ENCODE data around the gene SYP. TPM values are rescaled to one million over a fixed set of nuclear protein-coding genes. Genes with fewer than 3 reads are reported as not detected.

Gene SYP
- total RNA-seq, 1 experiment from 2014 or later: 0.63 TPM

GRCh38 chrX:49230500-49231232 is 30.7 kb upstream of the SYP start:
- H3K4me3 ChIP-seq: no peak overlapping the region
- no peak for DNase-seq
- H3K27me3 ChIP-seq: no peaks in the 10 kb centered on the region

DNA sequence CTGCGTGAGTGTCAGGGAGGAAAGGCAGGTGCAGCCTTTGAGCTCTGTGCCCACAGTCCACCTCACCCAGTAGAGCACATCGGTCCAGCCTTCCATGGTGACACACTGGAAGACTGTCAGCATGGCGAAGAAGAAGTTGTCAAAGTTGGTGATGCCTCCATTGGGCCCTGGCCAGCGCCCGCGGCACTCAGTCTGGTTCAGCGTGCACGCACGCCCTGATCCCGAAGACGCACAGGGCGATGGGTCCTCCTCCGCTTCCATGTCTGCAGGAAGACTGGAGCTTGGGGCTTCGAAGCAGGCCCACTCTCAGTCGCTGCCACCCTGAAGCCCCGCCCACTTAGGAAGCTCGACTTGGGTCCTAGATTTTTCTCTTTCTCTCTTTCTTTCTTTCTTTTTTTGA is 28.2 kb upstream of the SYP start:
- no peak overlapping the region for H3K4me3 ChIP-seq
- no peak for DNase-seq
- H3K27me3 ChIP-seq: no peaks in the 10 kb centered on the region
- H3K36me3 ChIP-seq: no peaks in the 10 kb centered on the region
- no peaks in the 10 kb centered on the region for H3K9me3 ChIP-seq

More at GRCh38 chrX:49230500-49231232, 30.7 kb upstream of the SYP start:
- no peaks in the 10 kb centered on the region for H3K9me3 ChIP-seq
- H3K36me3 ChIP-seq: no peaks in the 10 kb centered on the region

GRCh38 chrX:49227726-49228125 is 27.7 kb upstream of the SYP start:
- no peaks in the 10 kb centered on the region for H3K36me3 ChIP-seq
- no peak for DNase-seq
- H3K27me3 ChIP-seq: no peaks in the 10 kb centered on the region
- H3K4me3 ChIP-seq: no peak overlapping the region
- H3K9me3 ChIP-seq: no peaks in the 10 kb centered on the region

- H3K9me3 ChIP-seq: no peaks in the 10 kb centered on the region
- DNase-seq: no peak
- H3K36me3 ChIP-seq: no peaks in the 10 kb centered on the region
- no peak overlapping the region for H3K4me3 ChIP-seq
- no peaks in the 10 kb centered on the region for H3K27me3 ChIP-seq
Measured at GRCh38 chrX:49226946-49227345, 27.0 kb upstream of the SYP start.

GRCh38 chrX:49225858-49226257 is 25.9 kb upstream of the SYP start:
- no peak for DNase-seq
- H3K9me3 ChIP-seq: no peaks in the 10 kb centered on the region
- no peak overlapping the region for H3K4me3 ChIP-seq

GRCh38 chrX:49221868-49222267 is 21.9 kb upstream of the SYP start:
- no peaks in the 10 kb centered on the region for H3K9me3 ChIP-seq
- H3K27me3 ChIP-seq: no peaks in the 10 kb centered on the region
- H3K36me3 ChIP-seq: no peaks in the 10 kb centered on the region
- no peak overlapping the region for H3K4me3 ChIP-seq
- DNase-seq: no peak

More at GRCh38 chrX:49225858-49226257, 25.9 kb upstream of the SYP start:
- Histone ChIP-seq H3K27me3 (no peaks in the 10 kb centered on the region), H3K36me3 (no peaks in the 10 kb centered on the region)

DNA sequence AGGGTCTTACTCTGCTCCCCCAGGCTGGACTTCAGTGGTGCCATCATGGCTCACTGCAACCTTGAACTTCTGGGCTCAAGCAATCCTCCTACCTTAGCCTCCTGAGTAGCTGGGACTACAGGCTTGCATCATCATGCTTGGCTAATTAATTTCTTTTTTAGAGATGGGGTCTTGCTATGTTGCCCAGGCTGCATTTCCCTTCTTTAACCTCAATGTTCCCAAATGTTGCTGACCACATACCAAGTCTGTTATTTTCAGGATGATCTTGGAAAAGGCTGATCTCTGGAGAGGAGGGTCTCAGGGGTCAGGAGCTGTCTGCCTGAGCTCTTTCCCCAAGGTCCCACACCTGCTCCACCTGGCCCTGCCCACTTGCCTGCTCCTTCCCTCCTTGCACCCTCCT is 20.1 kb upstream of the SYP start:
- Histone ChIP-seq H3K9me3 (no peaks in the 10 kb centered on the region), H3K36me3 (no peaks in the 10 kb centered on the region), H3K27me3 (no peaks in the 10 kb centered on the region), H3K4me3 (no peak overlapping the region)
- no peak for DNase-seq

- no peaks in the 10 kb centered on the region for H3K27me3 ChIP-seq
- no peaks in the 10 kb centered on the region for H3K36me3 ChIP-seq
- no peaks in the 10 kb centered on the region for H3K9me3 ChIP-seq
- H3K4me3 ChIP-seq: no peak overlapping the region
- no peak for DNase-seq
Measured at GRCh38 chrX:49214996-49215526, 15.1 kb upstream of the SYP start.

GRCh38 chrX:49214416-49214815 is 14.4 kb upstream of the SYP start:
- DNase-seq: no peak
- H3K36me3 ChIP-seq: no peaks in the 10 kb centered on the region
- H3K9me3 ChIP-seq: no peaks in the 10 kb centered on the region
- no peak overlapping the region for H3K4me3 ChIP-seq
- no peaks in the 10 kb centered on the region for H3K27me3 ChIP-seq

GRCh38 chrX:49212861-49213260 is 12.9 kb upstream of the SYP start:
- Histone ChIP-seq H3K36me3 (no peaks in the 10 kb centered on the region), H3K4me3 (no peak overlapping the region), H3K27me3 (no peaks in the 10 kb centered on the region), H3K9me3 (no peaks in the 10 kb centered on the region)
- no peak for DNase-seq

DNA sequence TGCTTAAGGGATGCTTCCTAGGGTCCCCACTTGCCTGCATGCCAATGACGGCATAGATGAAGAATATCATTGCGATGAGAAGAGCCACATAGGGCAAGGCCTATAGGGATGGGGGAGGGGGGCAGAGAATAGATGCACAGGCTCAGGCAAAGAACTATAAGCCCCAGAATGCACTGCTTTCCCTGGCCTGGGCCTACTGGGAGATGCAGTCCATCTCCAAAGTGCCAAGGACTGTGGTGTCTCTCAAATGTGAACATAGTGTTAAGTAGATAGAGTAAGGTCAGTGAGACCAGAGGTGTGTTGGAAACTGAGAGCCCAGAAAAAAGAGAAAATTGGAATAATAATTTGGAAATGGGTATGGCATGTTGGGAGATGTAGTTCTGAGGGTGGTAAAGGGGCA is 12.2 kb upstream of the SYP start:
- no peak for DNase-seq
- Histone ChIP-seq H3K9me3 (no peaks in the 10 kb centered on the region), H3K36me3 (no peaks in the 10 kb centered on the region), H3K4me3 (no peak overlapping the region), H3K27me3 (no peaks in the 10 kb centered on the region)

- no peaks in the 10 kb centered on the region for H3K27me3 ChIP-seq
- no peak for DNase-seq
- H3K9me3 ChIP-seq: no peaks in the 10 kb centered on the region
- H3K4me3 ChIP-seq: no peak overlapping the region
- no peaks in the 10 kb centered on the region for H3K36me3 ChIP-seq
Measured at GRCh38 chrX:49211074-49211473, 11.1 kb upstream of the SYP start.

DNA sequence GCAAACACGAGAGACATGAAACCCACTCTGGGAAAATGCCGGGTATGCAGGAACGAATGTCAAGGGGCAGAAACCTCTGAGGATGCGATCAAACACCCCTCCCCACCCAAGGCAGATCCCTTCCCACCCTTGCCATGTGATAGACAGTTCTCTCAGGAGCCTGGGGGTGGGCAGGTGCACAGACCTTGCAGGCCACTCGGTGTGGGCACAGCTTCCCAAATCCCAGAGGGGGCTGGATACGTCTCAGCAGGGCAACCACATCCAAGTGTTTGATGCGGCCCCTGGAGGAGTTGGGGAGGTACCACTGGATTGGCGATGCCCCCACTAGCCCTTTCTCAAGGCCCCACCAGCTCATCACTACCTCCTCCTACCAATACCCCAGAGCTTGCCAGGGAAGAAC is 10.4 kb upstream of the SYP start:
- Histone ChIP-seq H3K9me3 (no peaks in the 10 kb centered on the region), H3K36me3 (no peaks in the 10 kb centered on the region)
- no peak for DNase-seq

GRCh38 chrX:49209434-49210251 is 9.7 kb upstream of the SYP start:
- Histone ChIP-seq H3K4me3 (no peak overlapping the region), H3K9me3 (no peaks in the 10 kb centered on the region), H3K36me3 (no peaks in the 10 kb centered on the region), H3K27me3 (no peaks in the 10 kb centered on the region)
- no peak for DNase-seq

More for the DNA sequence above, 10.4 kb upstream of the SYP start:
- Histone ChIP-seq H3K27me3 (no peaks in the 10 kb centered on the region), H3K4me3 (no peak overlapping the region)

DNA sequence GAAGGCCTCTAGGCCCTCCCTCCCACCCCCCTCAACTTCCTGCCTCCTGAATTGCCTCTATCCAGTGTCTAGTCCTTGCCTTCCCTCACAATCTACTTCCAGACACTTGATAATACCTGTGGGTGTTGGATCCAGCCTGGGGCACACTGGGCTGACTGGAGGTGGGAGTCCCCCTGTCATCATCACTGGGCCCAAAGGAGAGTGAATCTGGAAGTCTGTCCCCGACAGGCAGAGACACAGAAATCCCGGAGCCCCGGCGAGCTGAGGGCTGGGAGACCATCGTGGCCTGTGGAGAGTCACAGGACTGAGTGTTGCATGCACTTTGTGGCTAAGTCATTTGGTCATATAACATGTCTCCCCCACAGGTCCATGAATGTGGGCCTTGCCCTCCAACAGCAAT is 8.4 kb upstream of the SYP start:
- Histone ChIP-seq H3K4me3 (no peak overlapping the region), H3K9me3 (no peaks in the 10 kb centered on the region), H3K27me3 (no peaks in the 10 kb centered on the region), H3K36me3 (no peaks in the 10 kb centered on the region)
- no peak for DNase-seq

DNA sequence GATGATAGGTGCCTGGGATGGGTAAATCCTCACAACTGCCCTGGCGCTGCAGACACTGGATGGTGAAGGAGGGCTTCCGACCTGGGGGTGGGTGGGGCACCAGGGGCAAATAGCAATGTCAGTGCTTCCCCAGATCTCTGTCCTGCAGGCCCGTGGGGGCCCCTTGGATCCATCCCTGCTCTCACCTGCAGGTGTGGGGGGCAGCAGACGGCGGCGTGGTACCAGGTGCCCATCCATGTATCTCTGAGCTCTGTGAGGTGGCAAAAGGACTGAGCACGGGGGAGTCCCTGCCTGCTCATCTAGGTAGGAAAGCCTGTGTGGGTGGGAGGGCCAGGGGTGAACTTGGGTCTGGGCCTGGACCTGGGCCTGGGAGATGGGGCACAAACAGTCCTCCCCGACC is 6.5 kb upstream of the SYP start:
- no peak overlapping the region for H3K4me3 ChIP-seq
- no peak for DNase-seq
- no peaks in the 10 kb centered on the region for H3K27me3 ChIP-seq
- no peaks in the 10 kb centered on the region for H3K9me3 ChIP-seq
- no peaks in the 10 kb centered on the region for H3K36me3 ChIP-seq

GRCh38 chrX:49205443-49205842 is 5.5 kb upstream of the SYP start:
- DNase-seq: no peak

GRCh38 chrX:49204709-49205108 is 4.7 kb upstream of the SYP start:
- Histone ChIP-seq H3K27me3 (no peaks in the 10 kb centered on the region), H3K4me3 (no peak overlapping the region), H3K36me3 (no peaks in the 10 kb centered on the region), H3K9me3 (no peaks in the 10 kb centered on the region)
- no peak for DNase-seq

More at GRCh38 chrX:49205443-49205842, 5.5 kb upstream of the SYP start:
- no peak overlapping the region for H3K4me3 ChIP-seq
- H3K36me3 ChIP-seq: no peaks in the 10 kb centered on the region
- no peaks in the 10 kb centered on the region for H3K9me3 ChIP-seq
- no peaks in the 10 kb centered on the region for H3K27me3 ChIP-seq
